Loucy (cell line): ENCODE measurements around the gene ITPK1.

Experiments used
- H2AFZ ChIP-seq: fragments of 200-600 bp; sonication (generic); 2 replicates; pipeline ENCODE4 v1.6.0; 2016; ENCODE audit warnings: antibody characterized with exemption, mild to moderate bottlenecking, low read length, moderate library complexity
- H3F3A ChIP-seq: fragments of 200-600 bp; 2 replicates; pipeline ENCODE4 v1.6.0; 2016; ENCODE audit warnings: antibody characterized with exemption, low read depth, mild to moderate bottlenecking
- H3K27me3 ChIP-seq: fragments of 200-600 bp; sonication (generic); 2 replicates; pipeline ENCODE4 v1.6.1; 2014; ENCODE audit warnings: low read length, mild to moderate bottlenecking; ENCODE audit not compliant: insufficient read depth, poor library complexity, severe bottlenecking
- H3K36me3 ChIP-seq: fragments of 200-600 bp; sonication (generic); 2 replicates; pipeline ENCODE4 v1.6.1; 2016; ENCODE audit warnings: low read length; ENCODE audit not compliant: insufficient read depth
- H3K4me1 ChIP-seq: fragments of 200-600 bp; sonication (generic); 2 replicates; pipeline ENCODE4 v1.5.1; 2014; ENCODE audit warnings: low read length, mild to moderate bottlenecking; ENCODE audit not compliant: insufficient read depth, poor library complexity, severe bottlenecking
- H3K4me2 ChIP-seq: fragments of 200-600 bp; sonication (generic); 2 replicates; pipeline ENCODE4 v1.6.0; 2014; ENCODE audit warnings: antibody characterized with exemption, low read length, low read depth, mild to moderate bottlenecking; ENCODE audit not compliant: poor library complexity, severe bottlenecking
- H3K4me3 ChIP-seq: fragments of 200-600 bp; sonication (generic); 2 replicates; pipeline ENCODE4 v1.5.1; 2014; ENCODE audit warnings: low read length, mild to moderate bottlenecking, mixed read lengths; ENCODE audit not compliant: poor library complexity, severe bottlenecking
- H3K79me2 ChIP-seq: fragments of 200-600 bp; sonication (generic); 2 replicates; pipeline ENCODE4 v1.6.1; 2014; ENCODE audit warnings: low read length; ENCODE audit not compliant: insufficient read depth
- H3K9ac ChIP-seq: fragments of 200-600 bp; sonication (generic); 2 replicates; pipeline ENCODE4 v1.6.0; 2014; ENCODE audit warnings: mild to moderate bottlenecking, low read depth, low read length, moderate library complexity; ENCODE audit not compliant: poor library complexity, severe bottlenecking
- H3K9me2 ChIP-seq: fragments of 200-600 bp; sonication (generic); replicated peaks from 2 replicates; pipeline ENCODE4 v1.6.1; 2016; ENCODE audit warnings: low read depth, low read length, mixed read lengths
- H3K9me3 ChIP-seq: fragments of 200-600 bp; sonication (generic); 2 replicates; pipeline ENCODE4 v1.6.1; 2014; ENCODE audit warnings: mild to moderate bottlenecking, antibody characterized with exemption, low read length, low read depth; ENCODE audit not compliant: insufficient read depth
- H4K20me1 ChIP-seq: fragments of 200-600 bp; sonication (generic); 2 replicates; pipeline ENCODE4 v1.6.0; 2014; ENCODE audit warnings: antibody characterized with exemption, low read length, mild to moderate bottlenecking; ENCODE audit not compliant: insufficient read depth, poor library complexity, severe bottlenecking
- EZH2phosphoT487 ChIP-seq: fragments of 200-600 bp; IDR thresholded peaks from 2 replicates; pipeline ENCODE4 v1.6.1; 2018; ENCODE audit warnings: antibody characterized with exemption, mild to moderate bottlenecking, moderate library complexity, borderline replicate concordance
- TF ChIP-seq, protein P1 (sequence below): fragments of 200-600 bp; sonication (generic); conservative IDR thresholded peaks from 2 replicates; pipeline ENCODE4 v1.5.1; 2014; ENCODE audit warnings: mild to moderate bottlenecking, antibody characterized with exemption, low read length

Gene ITPK1

DNA sequence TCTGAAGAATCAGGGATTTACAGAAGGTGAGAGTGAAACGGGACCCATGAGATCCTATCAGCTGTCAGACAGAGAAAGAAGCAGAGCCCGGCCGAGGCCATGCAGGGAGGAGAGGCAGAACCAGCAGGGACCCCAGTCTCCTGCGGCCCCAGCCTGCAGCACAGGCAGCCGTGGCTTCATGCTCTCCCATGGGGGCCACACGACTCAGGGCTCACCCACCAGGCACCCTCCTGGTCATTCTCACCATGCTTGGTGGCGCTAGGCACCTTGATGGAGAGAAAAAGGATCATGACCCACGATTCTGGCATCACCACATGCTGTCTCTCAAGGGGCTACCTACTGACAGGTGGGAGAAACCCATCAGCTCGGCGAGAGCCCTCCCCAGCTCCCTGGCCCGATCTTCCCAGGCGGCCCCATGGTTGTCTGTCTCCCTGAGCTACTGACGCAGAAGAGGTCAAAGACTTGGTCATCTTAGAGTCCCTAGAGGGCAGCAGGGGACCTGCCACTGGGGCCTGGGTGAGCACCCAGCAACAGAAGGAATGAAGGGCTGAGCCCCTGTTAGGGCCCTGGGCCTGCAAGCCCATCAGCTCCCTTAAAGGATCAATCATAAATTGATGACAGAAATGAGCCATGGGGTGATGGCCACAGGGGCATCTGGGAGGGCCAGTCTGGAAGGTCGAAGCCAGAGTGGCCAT lies 58.0 kb downstream of the ITPK1 start:
- Histone ChIP-seq H3K9me3 (no peaks in the 10 kb centered on the region), H3K4me1 (peaks cover 23% of the 10 kb centered on the region), H3F3A (no peaks in the 10 kb centered on the region), H3K4me2 (no peak overlapping the region), H3K79me2 (peaks cover 17% of the 10 kb centered on the region; the same call in 1 of the 2 replicates), H2AFZ (no peak overlapping the region), H3K9me2 (no peaks in the 10 kb centered on the region), H3K9ac (no peak overlapping the region), H4K20me1 (peaks cover 6% of the 10 kb centered on the region), H3K4me3 (no peak overlapping the region), H3K36me3 (peaks cover 6% of the 10 kb centered on the region; the same call in 1 of the 2 replicates), H3K27me3 (no peaks in the 10 kb centered on the region)
- TF ChIP-seq, protein P1, sequence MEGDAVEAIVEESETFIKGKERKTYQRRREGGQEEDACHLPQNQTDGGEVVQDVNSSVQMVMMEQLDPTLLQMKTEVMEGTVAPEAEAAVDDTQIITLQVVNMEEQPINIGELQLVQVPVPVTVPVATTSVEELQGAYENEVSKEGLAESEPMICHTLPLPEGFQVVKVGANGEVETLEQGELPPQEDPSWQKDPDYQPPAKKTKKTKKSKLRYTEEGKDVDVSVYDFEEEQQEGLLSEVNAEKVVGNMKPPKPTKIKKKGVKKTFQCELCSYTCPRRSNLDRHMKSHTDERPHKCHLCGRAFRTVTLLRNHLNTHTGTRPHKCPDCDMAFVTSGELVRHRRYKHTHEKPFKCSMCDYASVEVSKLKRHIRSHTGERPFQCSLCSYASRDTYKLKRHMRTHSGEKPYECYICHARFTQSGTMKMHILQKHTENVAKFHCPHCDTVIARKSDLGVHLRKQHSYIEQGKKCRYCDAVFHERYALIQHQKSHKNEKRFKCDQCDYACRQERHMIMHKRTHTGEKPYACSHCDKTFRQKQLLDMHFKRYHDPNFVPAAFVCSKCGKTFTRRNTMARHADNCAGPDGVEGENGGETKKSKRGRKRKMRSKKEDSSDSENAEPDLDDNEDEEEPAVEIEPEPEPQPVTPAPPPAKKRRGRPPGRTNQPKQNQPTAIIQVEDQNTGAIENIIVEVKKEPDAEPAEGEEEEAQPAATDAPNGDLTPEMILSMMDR = no peak
- no peak for TF ChIP-seq EZH2phosphoT487

DNA sequence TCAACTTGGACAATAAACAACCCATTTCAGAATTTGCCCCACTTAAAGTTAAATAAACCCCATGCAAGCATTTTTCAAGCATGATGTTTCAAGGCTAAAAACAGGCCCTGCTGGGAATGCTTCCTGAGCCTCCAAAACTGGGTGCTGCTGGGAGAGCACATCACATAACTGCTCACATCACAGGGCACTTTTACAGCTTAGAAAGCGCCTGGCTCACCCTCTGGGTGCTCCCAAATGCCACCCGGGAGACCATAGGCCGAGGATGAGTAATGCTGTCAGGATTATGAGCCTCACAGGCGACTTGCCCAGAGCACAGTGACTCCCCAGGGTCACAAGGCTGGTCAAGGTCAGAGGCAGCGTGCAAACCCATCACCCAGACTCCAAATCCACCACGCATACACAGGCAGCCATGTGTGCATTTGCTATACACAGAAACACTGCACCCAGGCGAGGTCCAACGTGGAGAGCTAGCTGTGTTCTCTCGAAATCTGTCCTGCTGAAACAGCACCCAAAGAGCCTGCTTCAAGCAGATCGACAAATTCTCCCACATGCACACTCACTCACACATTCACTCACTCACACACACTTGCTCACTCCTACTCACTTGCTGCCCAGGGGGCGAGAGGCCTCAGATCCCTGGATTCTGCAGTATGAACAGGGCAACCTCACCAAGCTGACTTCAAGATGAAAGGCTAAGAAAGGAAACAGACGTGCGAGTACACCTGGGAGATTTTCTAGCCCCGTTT lies 58.7 kb downstream of the ITPK1 start:
- no peak for TF ChIP-seq EZH2phosphoT487
- TF ChIP-seq, protein P1 = no peak
- Histone ChIP-seq H3K4me2 (no peak overlapping the region), H3K4me3 (no peak overlapping the region), H3K27me3 (no peaks in the 10 kb centered on the region), H3K9me2 (no peaks in the 10 kb centered on the region), H3K9me3 (no peaks in the 10 kb centered on the region), H4K20me1 (peaks cover 6% of the 10 kb centered on the region), H3K36me3 (peaks cover 6% of the 10 kb centered on the region; the same call in 1 of the 2 replicates), H3K4me1 (peaks cover 23% of the 10 kb centered on the region), H3K79me2 (peaks cover 12% of the 10 kb centered on the region; the same call in 1 of the 2 replicates), H2AFZ (no peak overlapping the region), H3K9ac (no peak overlapping the region), H3F3A (no peaks in the 10 kb centered on the region)

DNA sequence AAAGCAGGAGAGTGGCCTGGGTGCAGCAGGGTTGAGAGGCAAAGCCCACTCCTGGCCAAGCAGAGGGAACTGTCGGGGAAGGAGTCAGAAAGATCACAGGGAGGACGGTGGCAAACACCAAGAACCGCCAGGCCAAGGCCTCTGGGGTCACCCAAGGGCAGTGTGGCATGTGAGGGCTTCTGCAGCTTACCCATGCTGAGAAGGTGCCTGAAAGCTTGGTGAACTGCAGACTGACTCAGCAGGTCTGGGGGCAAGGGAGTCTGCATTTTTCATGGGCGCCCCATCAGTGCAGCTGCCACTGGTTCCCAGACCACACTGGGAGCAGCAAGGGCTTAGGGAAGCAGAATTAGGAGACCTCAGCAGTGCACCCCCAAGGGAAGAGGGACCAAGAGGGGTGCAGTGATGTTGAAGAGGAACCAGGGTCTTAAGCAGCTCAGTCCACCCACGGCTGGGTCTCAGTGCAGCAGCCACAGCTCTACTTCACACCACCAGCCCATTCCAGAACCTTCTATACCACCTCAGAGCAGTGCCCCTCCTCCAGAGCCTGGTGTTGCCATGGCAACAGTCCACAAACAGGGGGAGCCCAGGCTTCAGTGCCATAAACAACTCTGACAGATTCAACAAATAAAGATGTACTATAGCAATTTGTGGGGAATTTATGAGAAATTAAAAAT lies 59.4 kb downstream of the ITPK1 start:
- Histone ChIP-seq H3K36me3 (peaks cover 6% of the 10 kb centered on the region; the same call in 1 of the 2 replicates), H3K9me2 (no peaks in the 10 kb centered on the region), H2AFZ (no peak overlapping the region), H4K20me1 (peaks cover 6% of the 10 kb centered on the region), H3K4me1 (peaks cover 19% of the 10 kb centered on the region), H3K27me3 (no peaks in the 10 kb centered on the region), H3K9me3 (no peaks in the 10 kb centered on the region), H3K9ac (no peak overlapping the region), H3F3A (no peaks in the 10 kb centered on the region), H3K4me2 (no peak overlapping the region), H3K79me2 (peaks cover 12% of the 10 kb centered on the region; the same call in 1 of the 2 replicates), H3K4me3 (no peak overlapping the region)
- TF ChIP-seq EZH2phosphoT487 = no peak
- TF ChIP-seq, protein P1 = no peak
